Activated CD8-positive, alpha-beta T cell treated with anti-CD3 and anti-CD28 coated beads for 36 hours (primary cell): Measurements from ENCODE around the gene RYR1. TPM values are rescaled to one million over a fixed set of nuclear protein-coding genes. Genes with fewer than 3 reads are reported as not detected.
A peak's percentile ranks its signal among the peaks of the same experiment; 100 is the strongest.
"Not testable (repeated sequence)": the region's sequence is repeated elsewhere in the genome, so short reads cannot be mapped to it uniquely, and the experiment has no call there.

Experiments
- ATAC-seq: fragments of 200-7000 bp; cut with Tn5 transposase; one replicate; pipeline ENCODE4 v1.10.0; 2021; ENCODE audit warnings: mild to moderate bottlenecking, moderate library complexity
- CTCF ChIA-PET: fragments of 350-600 bp; sonication (Branson Sonifier 250); formaldehyde crosslinking; loops from one replicate; lab custom pipeline; 2021; ENCODE audit warnings: antibody characterized with exemption; lab: Charles Lee
- POLR2A ChIA-PET: fragments of 350-600 bp; sonication (Branson Sonifier 250); formaldehyde crosslinking; loops from one replicate; lab custom pipeline; 2021; ENCODE audit warnings: antibody characterized with exemption; lab: Charles Lee
- DNase-seq: peaks from one replicate; pipeline ENCODE4 v3.0.0-alpha.2; 2020
- H3K27ac Mint-ChIP-seq: one replicate; pipeline ENCODE4 v1.8.0; 2021; ENCODE audit warnings: mild to moderate bottlenecking, mixed read lengths
- H3K27me3 Mint-ChIP-seq: one replicate; pipeline ENCODE4 v1.8.0; 2021; ENCODE audit warnings: mixed read lengths
- H3K36me3 Mint-ChIP-seq: one replicate; pipeline ENCODE4 v1.8.0; 2021; ENCODE audit warnings: low read depth, mixed read lengths
- H3K4me1 Mint-ChIP-seq: one replicate; pipeline ENCODE4 v1.8.0; 2021; ENCODE audit warnings: low read depth, mixed read lengths
- H3K4me3 Mint-ChIP-seq: one replicate; pipeline ENCODE4 v1.8.0; 2021; ENCODE audit warnings: mild to moderate bottlenecking, moderate library complexity, mixed read lengths
- H3K9me3 Mint-ChIP-seq: one replicate; pipeline ENCODE4 v1.8.0; 2021; ENCODE audit warnings: mixed read lengths
- intact Hi-C: fragments of 100-400 bp; cut with micrococcal nuclease; formaldehyde crosslinking; loops from one replicate; pipeline ENCODE4 v1.10.0; 2022
- total RNA-seq, 2 experiments: library from RNA; stranded (reverse); gene quantifications; one replicate each; pipeline ENCODE4 v1.2.3, GENCODE V29; 2021
- TF ChIP-seq, protein P1 (sequence below): fragments of 200-600 bp; IDR thresholded peaks from one replicate; pipeline ENCODE4 v1.8.0; 2022; ENCODE audit warnings: antibody characterized with exemption, mild to moderate bottlenecking

Gene RYR1
- total RNA-seq, 2 experiments from 2014 or later: 0.63 to 1.2 TPM

DNA sequence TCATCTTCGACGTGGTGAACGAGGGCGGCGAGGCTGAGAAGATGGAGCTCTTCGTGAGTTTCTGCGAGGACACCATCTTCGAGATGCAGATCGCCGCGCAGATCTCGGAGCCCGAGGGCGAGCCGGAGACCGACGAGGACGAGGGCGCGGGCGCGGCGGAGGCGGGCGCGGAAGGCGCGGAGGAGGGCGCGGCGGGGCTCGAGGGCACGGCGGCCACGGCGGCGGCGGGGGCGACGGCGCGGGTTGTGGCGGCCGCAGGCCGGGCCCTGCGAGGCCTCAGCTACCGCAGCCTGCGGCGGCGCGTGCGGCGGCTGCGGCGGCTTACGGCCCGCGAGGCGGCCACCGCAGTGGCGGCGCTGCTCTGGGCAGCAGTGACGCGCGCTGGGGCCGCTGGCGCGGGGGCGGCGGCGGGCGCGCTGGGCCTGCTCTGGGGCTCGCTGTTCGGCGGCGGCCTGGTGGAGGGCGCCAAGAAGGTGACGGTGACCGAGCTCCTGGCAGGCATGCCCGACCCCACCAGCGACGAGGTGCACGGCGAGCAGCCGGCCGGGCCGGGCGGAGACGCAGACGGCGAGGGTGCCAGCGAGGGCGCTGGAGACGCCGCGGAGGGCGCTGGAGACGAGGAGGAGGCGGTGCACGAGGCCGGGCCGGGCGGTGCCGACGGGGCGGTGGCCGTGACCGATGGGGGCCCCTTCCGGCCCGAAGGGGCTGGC is 131.6 kb downstream of the RYR1 start:
- DNase-seq (peak; percentile 22), ATAC-seq (peak; percentile 40)
- H3K4me1 Mint-ChIP-seq: peaks cover 17% of the 10 kb centered on the region
- peak overlapping the region; percentile 35 for H3K4me3 Mint-ChIP-seq
- H3K36me3 Mint-ChIP-seq: no peaks in the 10 kb centered on the region
- H3K27me3 Mint-ChIP-seq: peaks cover 13% of the 10 kb centered on the region
- ChIA-PET CTCF (interaction anchor here (1.0 kb wide), 1 partner anchor 69 kb away, joined by 3 read pairs; no protein-coding TSS in a partner anchor), POLR2A (no interaction called here)
- intact Hi-C loops: no loop called here
- no peaks in the 10 kb centered on the region for H3K9me3 Mint-ChIP-seq
- no peak overlapping the region for H3K27ac Mint-ChIP-seq
- TF ChIP-seq, protein P1, sequence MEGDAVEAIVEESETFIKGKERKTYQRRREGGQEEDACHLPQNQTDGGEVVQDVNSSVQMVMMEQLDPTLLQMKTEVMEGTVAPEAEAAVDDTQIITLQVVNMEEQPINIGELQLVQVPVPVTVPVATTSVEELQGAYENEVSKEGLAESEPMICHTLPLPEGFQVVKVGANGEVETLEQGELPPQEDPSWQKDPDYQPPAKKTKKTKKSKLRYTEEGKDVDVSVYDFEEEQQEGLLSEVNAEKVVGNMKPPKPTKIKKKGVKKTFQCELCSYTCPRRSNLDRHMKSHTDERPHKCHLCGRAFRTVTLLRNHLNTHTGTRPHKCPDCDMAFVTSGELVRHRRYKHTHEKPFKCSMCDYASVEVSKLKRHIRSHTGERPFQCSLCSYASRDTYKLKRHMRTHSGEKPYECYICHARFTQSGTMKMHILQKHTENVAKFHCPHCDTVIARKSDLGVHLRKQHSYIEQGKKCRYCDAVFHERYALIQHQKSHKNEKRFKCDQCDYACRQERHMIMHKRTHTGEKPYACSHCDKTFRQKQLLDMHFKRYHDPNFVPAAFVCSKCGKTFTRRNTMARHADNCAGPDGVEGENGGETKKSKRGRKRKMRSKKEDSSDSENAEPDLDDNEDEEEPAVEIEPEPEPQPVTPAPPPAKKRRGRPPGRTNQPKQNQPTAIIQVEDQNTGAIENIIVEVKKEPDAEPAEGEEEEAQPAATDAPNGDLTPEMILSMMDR: no peak

DNA sequence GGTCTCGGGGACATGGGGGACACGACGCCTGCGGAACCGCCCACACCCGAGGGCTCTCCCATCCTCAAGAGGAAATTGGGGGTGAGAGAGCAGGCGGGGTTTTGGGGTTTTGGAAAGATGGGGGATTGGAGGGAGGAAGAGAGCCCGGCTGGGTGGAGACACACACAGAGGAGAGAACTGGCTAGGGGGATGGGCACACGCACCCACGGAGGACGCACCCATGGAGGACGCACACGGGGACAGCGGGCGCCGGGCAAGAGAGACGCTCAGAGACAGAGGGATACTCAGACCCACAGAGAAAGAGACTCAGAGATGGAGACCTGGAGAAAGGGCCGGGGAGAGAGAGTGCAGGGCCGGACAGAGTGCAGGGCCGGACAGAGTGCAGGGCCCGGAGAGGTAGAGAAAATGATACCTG is 132.2 kb downstream of the RYR1 start:
- TF ChIP-seq, protein P1: no peak
- CTCF ChIA-PET: no interaction called here
- intact Hi-C loops: no loop called here
- peak overlapping the region; percentile 44 for H3K4me3 Mint-ChIP-seq
- POLR2A ChIA-PET: no interaction called here
- H3K27me3 Mint-ChIP-seq: peaks cover 13% of the 10 kb centered on the region
- ATAC-seq (no peak), DNase-seq (no peak)
- no peaks in the 10 kb centered on the region for H3K36me3 Mint-ChIP-seq
- H3K4me1 Mint-ChIP-seq: peaks cover 16% of the 10 kb centered on the region
- no peaks in the 10 kb centered on the region for H3K9me3 Mint-ChIP-seq
- H3K27ac Mint-ChIP-seq: no peak overlapping the region

DNA sequence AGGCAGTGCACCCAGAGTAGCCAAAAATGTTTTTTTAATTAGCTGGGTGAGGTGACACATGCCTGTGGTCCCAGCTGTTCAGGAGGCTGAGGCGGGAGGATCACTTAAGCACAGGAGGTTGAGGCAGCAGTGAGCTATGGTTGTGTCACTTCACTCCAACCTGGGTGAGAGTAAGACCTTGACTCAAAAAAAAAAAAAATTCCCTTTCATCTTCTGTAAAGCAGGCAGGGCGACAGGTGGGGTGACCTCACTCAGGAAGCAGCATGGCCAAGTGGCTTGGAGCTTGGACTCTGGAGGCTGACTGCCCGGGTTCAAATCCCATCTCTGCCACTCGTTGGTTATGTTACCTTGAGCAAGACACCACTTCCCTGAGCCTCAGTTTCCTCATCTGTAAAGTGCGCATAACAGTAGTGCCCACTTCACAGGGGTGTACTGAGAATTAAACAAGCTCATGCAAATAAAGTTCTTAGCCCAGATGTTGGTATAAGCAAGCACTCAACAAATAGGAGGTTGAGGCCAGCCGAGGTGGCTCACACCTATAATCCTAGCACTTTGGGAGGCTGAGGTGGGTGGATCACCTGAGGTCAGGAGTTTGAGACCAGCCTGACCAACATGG is 136.0 kb downstream of the RYR1 start:
- peak; percentile 43 for ATAC-seq
- intact Hi-C loops: no loop called here
- TF ChIP-seq, protein P1: no peak
- DNase-seq: no peak
- peaks cover 10% of the 10 kb centered on the region for H3K27me3 Mint-ChIP-seq
- no peaks in the 10 kb centered on the region for H3K9me3 Mint-ChIP-seq
- H3K4me3 Mint-ChIP-seq: no peak overlapping the region
- POLR2A ChIA-PET: interaction anchor here (0.6 to 0.9 kb wide), 2 partner anchors 38 to 50 kb away, joined by 3 to 4 read pairs; no protein-coding TSS in a partner anchor
- H3K27ac Mint-ChIP-seq: no peak overlapping the region
- H3K36me3 Mint-ChIP-seq: no peaks in the 10 kb centered on the region
- CTCF ChIA-PET: interaction anchor here (0.8 kb wide), 1 partner anchor 361 kb away, joined by 3 read pairs; the partner anchor contains the start of gene SARS2
- peaks cover 5% of the 10 kb centered on the region for H3K4me1 Mint-ChIP-seq

DNA sequence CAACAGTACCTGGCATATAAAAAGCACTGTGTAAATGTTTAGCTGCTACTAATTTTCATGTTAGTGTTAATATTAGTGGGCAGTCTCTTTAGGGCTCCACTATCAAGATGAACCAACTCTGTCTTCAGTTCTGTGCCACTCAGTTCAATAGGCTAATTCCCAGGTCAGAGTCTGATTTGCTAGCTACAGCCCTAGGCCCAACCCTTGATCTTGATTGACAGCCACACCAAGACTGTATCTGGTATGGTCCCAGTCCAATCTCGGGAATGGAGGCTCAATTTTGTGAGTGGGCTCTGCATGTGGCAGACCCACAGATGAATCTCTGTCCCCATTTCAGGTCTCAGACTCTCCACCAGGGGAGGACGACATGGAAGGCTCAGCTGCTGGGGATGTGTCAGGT is 138.2 kb downstream of the RYR1 start:
- intact Hi-C loops: no loop called here
- no peaks in the 10 kb centered on the region for H3K9me3 Mint-ChIP-seq
- H3K36me3 Mint-ChIP-seq: no peaks in the 10 kb centered on the region
- H3K27ac Mint-ChIP-seq: no peak overlapping the region
- CTCF ChIA-PET: no interaction called here
- DNase-seq (no peak), ATAC-seq (no peak)
- POLR2A ChIA-PET: interaction anchor here (0.6 kb wide), 2 partner anchors 44 to 89 kb away, joined by 3 read pairs; no protein-coding TSS in a partner anchor
- H3K4me1 Mint-ChIP-seq: no peaks in the 10 kb centered on the region
- TF ChIP-seq, protein P1: no peak
- peaks cover 3% of the 10 kb centered on the region for H3K27me3 Mint-ChIP-seq
- H3K4me3 Mint-ChIP-seq: no peak overlapping the region

DNA sequence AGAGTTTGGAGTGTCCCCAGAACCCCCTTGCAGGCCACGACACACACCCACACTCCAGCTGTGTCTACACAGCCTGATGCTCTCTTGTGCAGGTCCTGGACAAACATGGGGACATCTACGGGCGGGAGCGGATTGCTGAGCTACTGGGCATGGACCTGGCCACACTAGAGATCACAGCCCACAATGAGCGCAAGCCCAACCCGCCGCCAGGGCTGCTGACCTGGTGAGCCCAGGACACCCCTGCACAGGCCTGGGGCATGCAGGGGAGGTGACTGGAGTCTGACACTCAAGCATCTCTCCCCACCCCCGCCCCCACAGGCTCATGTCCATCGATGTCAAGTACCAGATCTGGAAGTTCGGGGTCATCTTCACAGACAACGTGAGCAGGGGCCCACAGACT is 144.3 kb downstream of the RYR1 start:
- DNase-seq: no peak
- intact Hi-C loops: no loop called here
- TF ChIP-seq, protein P1: no peak
- ATAC-seq: no peak
- ChIA-PET POLR2A (no interaction called here), CTCF (no interaction called here)
- Mint-ChIP-seq H3K27ac (no peak overlapping the region), H3K9me3 (no peaks in the 10 kb centered on the region), H3K4me1 (peaks cover 3% of the 10 kb centered on the region), H3K4me3 (no peak overlapping the region), H3K27me3 (no peaks in the 10 kb centered on the region), H3K36me3 (no peaks in the 10 kb centered on the region)

DNA sequence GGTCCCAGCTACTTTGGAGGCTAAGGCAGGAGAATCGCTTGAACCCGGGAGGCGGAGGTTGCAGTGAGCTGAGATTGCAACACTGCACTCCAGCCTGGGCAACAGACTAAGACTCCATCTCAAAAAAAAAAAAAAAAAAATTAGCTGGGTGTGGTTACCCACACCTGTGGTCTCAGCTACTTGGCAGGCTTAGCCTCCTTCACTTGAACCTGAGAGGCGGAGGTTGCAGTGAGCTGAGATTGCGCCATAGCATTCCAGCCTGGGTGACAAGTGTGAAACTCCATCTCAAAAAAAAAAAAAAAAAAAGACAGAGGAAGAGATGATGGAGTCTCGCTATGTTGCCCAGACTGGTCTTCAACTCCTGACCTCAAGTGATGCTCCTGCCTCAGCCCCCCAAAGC is 145.8 kb downstream of the RYR1 start:
- H3K4me1 Mint-ChIP-seq, H3K27ac Mint-ChIP-seq, H3K4me3 Mint-ChIP-seq, DNase-seq, H3K36me3 Mint-ChIP-seq, ATAC-seq, intact Hi-C loops, H3K27me3 Mint-ChIP-seq, H3K9me3 Mint-ChIP-seq, POLR2A ChIA-PET: not testable (repeated sequence)
- CTCF ChIA-PET: interaction anchor here (0.6 to 1.6 kb wide), 2 partner anchors 11 to 55 kb away, joined by 3 read pairs; no protein-coding TSS in a partner anchor
